DMS79 treated with DMSO at 0.1 percent for 48 hours (cell line): Measurements from ENCODE around the gene AXIN1.
"Not testable (repeated sequence)": the region's sequence is repeated elsewhere in the genome, so short reads cannot be mapped to it uniquely, and the experiment has no call there.

Source experiments
- DNase-seq: peaks from one replicate; lab custom pipeline; 2025; lab: John Stamatoyannopoulos, UW

AXIN1 gene

DNA sequence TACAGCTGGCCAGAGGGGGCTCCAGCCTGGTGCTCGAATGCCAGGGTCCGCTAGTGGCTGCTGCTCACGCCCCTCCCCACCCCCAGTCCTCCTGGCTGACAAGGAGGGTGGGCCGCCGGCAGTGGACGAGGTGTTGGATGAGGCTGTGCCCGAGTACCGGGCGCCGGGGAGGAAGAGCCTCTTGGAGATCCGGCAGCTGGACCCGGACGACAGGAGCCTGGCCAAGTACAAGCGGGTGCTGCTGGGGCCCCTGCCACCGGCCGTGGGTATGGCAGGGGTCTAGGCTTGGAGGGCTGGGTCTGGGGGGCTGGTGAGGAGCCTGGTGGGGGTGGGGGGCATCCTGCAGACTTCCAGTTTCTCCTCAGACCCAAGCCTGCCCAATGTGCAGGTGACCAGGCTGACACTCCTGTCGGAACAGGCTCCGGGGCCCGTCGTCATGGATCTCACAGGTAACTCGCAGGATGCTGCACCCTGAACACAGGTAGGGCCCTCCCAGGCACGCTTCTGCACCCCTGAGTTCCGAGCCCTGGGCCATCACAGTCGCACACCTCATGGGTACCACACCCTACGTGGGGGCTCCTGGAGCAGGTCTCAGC, 70.8 kb downstream of the AXIN1 start:
- DNase-seq = no peak

GRCh38 chr16:280991-281659, 71.4 kb downstream of the AXIN1 start:
- no peak for DNase-seq

- DNase-seq = no peak
Measured at GRCh38 chr16:280552-280951, 72.0 kb downstream of the AXIN1 start, which contains the start of gene ARHGDIG. Gene ARHGDIG, plus strand, starts transcription at chr16:280591. Its CDS starts 90 bp downstream, at chr16:280681.

DNA sequence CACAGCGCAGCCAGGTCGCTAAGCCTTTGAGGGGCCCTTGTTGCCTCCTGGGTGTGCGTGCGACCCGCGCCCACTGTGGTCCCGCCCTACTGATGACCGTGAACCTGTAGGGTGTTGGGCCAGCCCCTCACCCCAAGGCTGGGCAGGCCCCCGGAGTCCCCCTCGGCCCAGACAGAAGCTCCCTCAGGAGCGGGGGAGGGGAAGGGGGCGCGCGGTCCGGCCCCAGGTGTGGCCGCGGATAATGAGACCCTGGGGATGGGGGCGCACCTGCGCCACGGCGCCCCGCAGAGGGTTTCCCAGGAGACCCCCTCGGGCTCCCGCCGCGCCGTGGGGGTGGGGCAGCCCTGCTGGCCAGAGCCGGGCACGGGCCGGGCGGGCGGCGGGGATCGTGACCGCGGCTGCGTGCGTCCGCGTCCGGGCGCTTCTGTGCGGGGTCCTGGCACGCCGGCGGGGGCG, 72.5 kb downstream of the AXIN1 start:
- DNase-seq = no peak

DNA sequence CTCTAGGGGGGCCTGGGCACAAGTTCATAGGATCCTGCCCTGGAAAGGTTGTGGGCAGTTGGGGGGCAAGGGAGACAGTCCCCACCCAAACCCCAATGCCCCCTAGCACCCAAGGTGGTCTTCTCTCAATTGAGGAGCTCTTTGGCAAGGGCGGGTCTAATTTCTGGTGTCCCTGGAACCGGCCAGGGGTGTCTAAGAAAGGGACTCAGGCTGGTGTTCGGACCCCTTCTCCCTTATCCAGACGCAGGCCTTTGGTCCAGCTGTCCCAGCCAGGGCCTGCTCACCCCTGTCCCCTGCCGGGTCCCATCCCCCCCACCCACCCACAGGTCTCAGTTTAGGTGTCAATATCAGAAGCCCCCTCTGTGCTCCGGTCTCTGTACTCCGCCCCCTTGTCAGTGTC, 73.0 kb downstream of the AXIN1 start:
- no peak for DNase-seq

GRCh38 chr16:278863-279366, 73.6 kb downstream of the AXIN1 start:
- DNase-seq = peak; percentile 79

- no peak for DNase-seq
Measured at GRCh38 chr16:276426-277077, 76.0 kb downstream of the AXIN1 start.

DNA sequence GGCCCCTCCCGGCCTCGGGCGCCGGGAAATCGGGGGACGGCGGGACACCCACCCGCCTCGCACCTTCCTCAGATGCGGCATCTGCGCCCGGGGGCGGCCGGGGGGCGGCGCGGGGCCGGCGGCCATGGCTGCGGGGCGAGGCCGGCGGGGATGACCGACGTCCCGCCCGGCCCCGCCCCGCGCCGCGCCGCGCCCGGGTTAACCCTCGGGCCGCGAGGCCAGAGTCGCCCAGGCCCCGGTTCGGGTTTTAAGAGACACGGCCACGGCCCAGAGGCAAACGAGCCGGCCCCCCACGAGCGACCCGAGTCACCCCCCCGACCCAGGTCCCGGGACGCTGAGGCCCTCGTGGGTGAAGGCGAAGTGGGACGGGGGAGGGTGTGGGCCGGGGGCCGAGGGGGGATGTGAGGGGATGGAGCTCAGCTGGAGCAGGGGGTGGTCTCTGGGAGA, 76.7 kb downstream of the AXIN1 start, which contains the start of gene RGS11:
Gene RGS11, minus strand, starts transcription at position 159 of the 447 bp plus-strand sequence. Its CDS starts 33 bp downstream, at position 126.
- no peak for DNase-seq

DNA sequence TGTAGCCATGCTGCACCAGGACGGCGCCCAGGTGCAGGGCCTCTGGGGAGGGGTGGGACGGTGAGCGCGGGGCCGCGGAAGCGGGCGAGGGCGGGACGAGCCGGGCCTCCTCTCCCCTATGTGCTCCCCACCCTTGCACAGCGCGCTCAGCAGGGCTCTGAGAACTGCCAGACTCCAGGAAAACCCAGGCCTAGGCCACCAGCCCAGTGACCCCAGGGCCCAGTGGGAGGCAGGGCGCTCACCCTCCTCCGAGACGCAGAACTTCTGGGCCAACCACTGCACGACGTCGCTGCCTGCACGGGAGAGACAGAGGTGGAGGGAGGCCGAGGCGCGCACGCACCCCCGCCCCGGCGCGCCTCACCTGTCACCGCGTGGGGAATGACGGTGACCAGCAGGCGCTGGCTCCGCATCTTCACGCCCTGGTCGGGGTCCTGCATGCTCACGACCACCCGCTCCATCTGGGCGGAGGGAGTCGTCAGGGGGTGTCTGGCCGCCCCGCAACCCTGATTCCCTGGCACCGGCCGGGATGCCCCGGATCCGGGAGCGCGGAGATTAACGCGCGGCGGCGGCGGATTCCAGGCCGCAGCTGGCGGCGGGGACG, 77.4 kb downstream of the AXIN1 start:
- peak; percentile 27 for DNase-seq

GRCh38 chr16:273547-274421, 78.7 kb downstream of the AXIN1 start:
- DNase-seq = no peak

GRCh38 chr16:272633-273546, 79.6 kb downstream of the AXIN1 start:
- DNase-seq = no peak

GRCh38 chr16:270381-271255, 81.9 kb downstream of the AXIN1 start:
- DNase-seq = no peak

- no peak for DNase-seq
Measured at GRCh38 chr16:269061-269796, 83.3 kb downstream of the AXIN1 start.

- peak; percentile 54 for DNase-seq
Measured at GRCh38 chr16:268141-269053, 84.1 kb downstream of the AXIN1 start.

DNA sequence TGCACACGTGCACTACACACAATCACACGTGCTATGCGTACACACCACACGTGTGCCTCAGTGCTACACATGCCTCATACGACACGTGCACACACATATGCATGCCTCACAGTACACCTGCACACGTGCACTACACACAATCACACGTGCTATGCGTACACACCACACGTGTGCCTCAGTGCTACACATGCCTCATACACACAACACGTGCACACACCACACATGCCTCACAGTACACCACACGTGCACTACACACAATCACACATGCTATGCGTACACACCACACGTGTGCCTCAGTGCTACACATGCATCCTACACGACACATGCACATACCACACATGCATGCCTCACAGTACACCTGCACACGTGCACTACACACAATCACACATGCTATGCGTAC, 85.0 kb downstream of the AXIN1 start:
- not testable (repeated sequence) for DNase-seq

DNA sequence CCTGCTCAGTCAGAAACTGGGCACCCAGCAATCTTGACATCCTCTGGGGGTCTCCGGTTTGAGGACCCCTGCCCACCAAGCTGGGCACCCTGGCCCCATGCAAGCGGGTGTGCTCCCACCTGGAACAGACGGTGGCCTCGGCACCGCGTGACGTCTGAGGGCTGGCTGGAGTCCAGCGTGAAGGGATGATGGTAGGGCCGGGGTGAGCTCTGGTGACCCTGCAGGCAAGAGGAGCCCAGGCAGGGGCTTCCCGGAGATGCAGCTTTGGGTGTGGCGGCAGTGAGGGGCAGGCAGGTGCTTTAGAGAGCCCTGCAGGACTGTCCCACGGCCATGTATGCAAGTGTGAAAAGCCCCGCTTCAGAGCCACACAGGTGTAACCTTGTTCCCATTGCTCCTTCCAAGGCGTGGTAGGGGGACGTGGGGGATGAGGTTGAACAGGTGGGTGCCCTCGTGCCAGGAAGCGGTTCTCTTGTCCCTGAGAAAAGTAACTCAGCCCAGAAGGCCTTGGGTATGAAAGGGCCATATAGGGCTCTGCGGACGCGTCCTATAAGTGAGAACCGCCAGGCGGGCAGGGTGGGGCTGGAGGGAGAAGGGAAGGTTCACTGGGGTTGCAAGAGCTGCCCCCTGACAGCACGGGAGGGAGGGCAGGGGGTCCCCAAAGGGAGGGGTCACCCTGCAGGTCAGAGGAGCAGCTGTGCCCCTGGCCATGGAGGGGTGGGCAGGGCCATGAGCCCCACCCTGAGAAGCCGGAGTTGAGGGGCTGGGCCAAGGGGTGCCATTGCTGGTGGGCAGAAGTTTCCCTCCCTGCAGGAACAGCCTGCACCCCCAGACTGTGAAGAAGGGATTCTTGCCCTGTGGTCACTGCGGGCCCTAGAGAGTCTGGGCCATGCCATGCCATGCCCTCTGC, 86.0 kb downstream of the AXIN1 start:
- no peak for DNase-seq
